MM.1S (cell line): ENCODE measurements around the gene LOXL1.

Source experiments
- EZH2 ChIP-seq: fragments of 300-600 bp; sonication (generic); optimal IDR thresholded peaks from 2 replicates; pipeline ENCODE3; 2017; ENCODE audit warnings: low read depth, mild to moderate bottlenecking, antibody characterized with exemption, low read length, mixed read lengths
- EZH2phosphoT487 ChIP-seq: fragments of 300-600 bp; sonication (generic); IDR thresholded peaks from 2 replicates; pipeline ENCODE4 v1.6.1; 2018; ENCODE audit warnings: antibody characterized with exemption, low read length
- TF ChIP-seq, protein P1 (sequence below): fragments of 300-600 bp; sonication (generic); IDR thresholded peaks from 2 replicates; pipeline ENCODE4 v1.5.1; 2016; ENCODE audit warnings: antibody characterized with exemption, low read length, mixed read lengths

DNA sequence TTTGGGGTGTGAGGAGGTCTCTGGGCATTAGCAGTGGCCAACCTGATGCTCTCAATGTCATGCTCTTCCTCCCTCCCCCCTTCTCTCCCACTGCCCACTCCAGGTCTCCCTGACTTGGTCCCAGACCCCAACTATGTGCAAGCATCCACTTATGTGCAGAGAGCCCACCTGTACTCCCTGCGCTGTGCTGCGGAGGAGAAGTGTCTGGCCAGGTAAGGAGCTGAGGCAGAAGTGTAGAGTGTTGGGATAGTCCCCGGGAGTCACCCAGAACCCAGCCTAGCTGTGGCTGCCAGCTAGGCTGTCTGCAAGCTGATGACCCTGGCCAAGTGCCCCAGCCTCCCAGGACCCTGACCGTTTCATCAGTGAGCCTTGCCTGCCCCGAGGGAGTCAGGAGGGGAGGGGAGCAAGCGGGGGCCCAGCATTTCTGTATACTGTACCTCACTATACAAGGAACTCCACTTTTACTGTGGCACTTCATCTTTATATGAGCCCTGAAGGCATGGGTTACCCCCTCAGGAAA is 16.5 kb downstream of the LOXL1 start:
- TF ChIP-seq EZH2, result no peak
- TF ChIP-seq, protein P1, sequence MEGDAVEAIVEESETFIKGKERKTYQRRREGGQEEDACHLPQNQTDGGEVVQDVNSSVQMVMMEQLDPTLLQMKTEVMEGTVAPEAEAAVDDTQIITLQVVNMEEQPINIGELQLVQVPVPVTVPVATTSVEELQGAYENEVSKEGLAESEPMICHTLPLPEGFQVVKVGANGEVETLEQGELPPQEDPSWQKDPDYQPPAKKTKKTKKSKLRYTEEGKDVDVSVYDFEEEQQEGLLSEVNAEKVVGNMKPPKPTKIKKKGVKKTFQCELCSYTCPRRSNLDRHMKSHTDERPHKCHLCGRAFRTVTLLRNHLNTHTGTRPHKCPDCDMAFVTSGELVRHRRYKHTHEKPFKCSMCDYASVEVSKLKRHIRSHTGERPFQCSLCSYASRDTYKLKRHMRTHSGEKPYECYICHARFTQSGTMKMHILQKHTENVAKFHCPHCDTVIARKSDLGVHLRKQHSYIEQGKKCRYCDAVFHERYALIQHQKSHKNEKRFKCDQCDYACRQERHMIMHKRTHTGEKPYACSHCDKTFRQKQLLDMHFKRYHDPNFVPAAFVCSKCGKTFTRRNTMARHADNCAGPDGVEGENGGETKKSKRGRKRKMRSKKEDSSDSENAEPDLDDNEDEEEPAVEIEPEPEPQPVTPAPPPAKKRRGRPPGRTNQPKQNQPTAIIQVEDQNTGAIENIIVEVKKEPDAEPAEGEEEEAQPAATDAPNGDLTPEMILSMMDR, result no peak
- no peak for TF ChIP-seq EZH2phosphoT487
